Skeletal muscle cell (primary cell): ENCODE results near the gene GRK1.
"Not testable (repeated sequence)": the region's sequence is repeated elsewhere in the genome, so short reads cannot be mapped to it uniquely, and the experiment has no call there.

ENCODE experiments used
- DNase-seq: peaks from one replicate; pipeline ENCODE4 v3.0.0-alpha.2; 2010; ENCODE audit warnings: low read depth
- H3K4me3 ChIP-seq: 2 replicates; pipeline ENCODE4 v1.5.1; 2011; ENCODE audit warnings: low read depth, mild to moderate bottlenecking, control low read depth, low read length, moderate library complexity

Gene GRK1

GRCh38 chr13:113724780-113725315 lies 57.8 kb downstream of the GRK1 start:
- peak overlapping the region; percentile 41 for H3K4me3 ChIP-seq
- DNase-seq: no peak

DNA sequence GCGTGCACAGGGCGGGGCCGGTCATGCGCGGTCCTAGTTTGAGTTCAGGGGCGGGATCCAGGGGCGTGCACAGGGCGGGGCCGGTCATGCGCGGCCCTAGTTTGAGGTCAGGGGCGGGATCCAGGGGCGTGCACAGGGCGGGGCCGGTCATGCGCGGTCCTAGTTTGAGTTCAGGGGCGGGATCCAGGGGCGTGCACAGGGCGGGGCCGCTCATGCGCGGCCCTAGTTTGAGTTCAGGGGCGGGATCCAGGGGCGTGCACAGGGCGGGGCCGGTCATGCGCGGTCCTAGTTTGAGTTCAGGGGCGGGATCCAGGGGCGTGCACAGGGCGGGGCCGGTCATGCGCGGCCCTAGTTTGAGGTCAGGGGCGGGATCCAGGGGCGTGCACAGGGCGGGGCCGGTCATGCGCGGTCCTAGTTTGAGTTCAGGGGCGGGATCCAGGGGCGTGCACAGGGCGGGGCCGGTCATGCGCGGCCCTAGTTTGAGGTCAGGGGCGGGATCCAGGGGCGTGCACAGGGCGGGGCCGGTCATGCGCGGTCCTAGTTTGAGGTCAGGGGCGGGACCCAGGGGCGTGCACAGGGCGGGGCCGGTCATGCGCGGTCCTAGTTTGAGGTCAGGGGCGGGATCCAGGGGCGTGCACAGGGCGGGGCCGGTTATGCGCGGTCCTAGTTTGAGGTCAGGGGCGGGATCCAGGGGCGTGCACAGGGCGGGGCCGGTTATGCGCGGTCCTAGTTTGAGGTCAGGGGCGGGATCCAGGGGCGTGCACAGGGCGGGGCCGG lies 58.5 kb downstream of the GRK1 start:
- not testable (repeated sequence) for H3K4me3 ChIP-seq, DNase-seq

- not testable (repeated sequence) for DNase-seq
- H3K4me3 ChIP-seq: peak overlapping the region; percentile 21
Measured at GRCh38 chr13:113726106-113726821, 59.2 kb downstream of the GRK1 start.

DNA sequence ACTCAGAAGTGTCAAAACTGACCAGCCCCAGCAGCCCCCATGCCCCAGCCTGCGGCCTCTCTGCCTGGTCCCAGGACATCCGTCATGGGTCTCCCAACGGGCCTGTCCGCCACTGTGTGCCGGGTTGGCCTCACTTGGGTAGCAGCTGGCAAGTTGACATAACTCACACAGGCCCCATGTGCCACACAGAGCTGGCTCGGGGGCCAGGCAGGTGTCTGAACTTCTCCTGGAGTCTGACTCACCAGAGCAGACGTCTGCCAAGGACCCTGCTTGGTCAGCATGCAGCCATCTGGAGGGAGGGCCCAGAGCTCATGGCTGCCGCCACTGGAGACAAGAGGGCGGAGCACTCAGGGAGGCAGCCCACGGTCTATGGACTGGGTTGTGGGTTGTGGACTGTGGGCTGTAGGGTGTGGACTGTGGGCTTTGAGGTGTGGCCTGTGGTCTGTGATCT lies 60.0 kb downstream of the GRK1 start:
- H3K4me3 ChIP-seq: no peak overlapping the region
- no peak for DNase-seq

- DNase-seq: no peak
- H3K4me3 ChIP-seq: no peak overlapping the region
Measured at GRCh38 chr13:113728571-113729054, 61.6 kb downstream of the GRK1 start.

DNA sequence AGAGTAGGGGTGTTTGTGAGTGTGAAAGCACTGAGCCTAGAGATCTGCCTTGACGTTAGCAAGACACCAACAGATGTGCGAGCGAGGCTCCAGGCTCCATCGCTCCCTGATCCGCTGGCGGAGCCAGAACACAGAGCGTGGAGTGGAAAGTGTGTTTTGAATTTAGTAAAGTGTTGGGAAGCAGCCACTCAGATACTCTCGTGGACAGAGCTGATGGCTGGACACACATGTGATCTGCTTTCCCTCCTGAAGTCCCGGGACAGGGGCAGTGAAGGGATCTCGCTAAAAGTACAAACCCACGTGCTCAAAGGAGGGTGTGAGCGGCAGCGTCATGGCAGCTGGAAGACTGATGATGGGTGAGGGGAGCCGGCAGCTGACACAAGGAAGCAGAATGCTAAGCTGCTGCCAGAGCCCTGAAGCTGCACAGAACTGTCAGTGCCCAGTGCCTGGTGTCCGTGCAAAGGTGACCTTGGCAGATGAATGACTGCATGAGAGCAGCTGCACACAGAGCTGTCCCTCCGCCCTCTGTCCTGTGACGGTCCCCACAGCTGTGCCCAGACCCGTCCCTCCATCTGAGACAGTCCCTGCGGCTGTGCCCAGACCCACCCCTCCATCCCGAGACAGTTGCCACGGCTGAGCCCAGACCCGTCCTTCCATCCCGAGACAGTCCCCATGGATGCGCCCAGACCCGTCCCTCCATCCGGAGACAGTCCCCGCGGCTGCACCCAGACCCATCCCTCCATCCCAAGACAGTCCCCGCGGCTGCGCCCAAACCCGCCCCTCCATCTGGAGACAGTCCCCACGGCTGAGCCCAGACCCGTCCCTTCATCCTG lies 62.4 kb downstream of the GRK1 start:
- no peak for DNase-seq
- no peak overlapping the region for H3K4me3 ChIP-seq

GRCh38 chr13:113730258-113730691 lies 63.3 kb downstream of the GRK1 start:
- DNase-seq: no peak
- no peak overlapping the region for H3K4me3 ChIP-seq

DNA sequence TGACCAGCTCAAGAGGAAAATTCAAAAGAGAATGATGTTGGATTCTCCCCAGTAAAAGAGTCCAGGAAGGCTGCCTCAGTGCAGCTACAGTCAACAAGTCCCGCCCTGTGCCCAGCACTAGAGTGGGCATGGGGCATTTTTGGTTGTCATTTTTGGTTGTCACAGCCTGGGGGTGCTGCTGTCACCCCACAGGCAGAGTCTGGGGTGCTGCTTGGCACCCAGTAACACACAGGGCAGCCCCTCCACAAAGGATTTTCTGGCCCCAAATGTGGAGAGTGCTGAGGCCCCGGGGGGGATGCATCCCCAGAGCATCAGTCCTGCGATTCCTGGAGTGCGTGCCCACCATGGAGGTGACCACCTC lies 63.8 kb downstream of the GRK1 start:
- DNase-seq: no peak
- no peak overlapping the region for H3K4me3 ChIP-seq

DNA sequence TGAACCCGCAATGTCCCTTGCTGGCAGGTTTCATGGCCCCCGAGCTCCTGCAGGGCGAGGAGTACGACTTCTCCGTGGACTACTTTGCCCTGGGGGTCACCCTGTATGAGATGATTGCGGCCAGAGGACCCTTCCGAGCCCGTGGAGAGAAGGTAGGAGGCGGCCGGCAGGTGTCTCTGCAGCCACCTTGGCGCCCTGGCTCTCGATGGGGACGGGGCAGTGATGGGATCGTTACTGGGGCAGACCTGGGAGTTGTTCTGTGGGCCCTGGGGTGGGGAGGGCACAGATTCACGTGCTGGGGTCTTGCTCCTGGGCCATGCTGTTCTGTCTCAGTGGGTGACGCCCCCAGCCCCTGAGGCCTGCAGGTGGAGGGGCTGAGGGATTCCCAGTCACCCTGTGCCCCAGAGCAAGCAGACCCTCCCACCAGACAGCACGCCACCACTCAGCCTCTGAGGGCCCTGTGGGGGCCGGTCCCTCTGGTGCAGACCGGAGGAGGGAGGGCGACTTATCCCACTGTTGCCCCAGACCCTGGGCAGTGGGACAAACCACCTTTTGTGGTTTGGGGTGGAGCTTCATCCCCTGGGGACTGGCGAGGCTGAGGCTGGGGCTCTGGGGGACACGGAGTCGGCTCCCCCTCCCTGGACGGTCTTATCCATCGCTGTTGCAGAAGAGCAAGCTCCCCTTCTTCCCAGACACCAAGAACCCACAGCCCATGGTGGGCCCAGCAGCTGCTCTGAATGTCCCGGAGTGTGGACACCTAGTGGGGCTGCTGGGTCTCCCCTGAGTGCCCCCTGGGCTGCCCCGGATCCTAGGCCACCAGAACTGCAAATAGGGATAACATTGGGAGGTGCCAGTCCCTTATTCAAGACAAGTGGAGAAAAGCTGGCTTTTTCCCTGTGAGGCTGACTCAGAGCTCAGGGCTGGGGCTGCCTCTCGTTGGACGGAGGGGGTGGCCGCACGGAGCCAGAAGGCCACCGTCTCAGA lies 64.5 kb downstream of the GRK1 start:
- DNase-seq: no peak
- H3K4me3 ChIP-seq: no peak overlapping the region

DNA sequence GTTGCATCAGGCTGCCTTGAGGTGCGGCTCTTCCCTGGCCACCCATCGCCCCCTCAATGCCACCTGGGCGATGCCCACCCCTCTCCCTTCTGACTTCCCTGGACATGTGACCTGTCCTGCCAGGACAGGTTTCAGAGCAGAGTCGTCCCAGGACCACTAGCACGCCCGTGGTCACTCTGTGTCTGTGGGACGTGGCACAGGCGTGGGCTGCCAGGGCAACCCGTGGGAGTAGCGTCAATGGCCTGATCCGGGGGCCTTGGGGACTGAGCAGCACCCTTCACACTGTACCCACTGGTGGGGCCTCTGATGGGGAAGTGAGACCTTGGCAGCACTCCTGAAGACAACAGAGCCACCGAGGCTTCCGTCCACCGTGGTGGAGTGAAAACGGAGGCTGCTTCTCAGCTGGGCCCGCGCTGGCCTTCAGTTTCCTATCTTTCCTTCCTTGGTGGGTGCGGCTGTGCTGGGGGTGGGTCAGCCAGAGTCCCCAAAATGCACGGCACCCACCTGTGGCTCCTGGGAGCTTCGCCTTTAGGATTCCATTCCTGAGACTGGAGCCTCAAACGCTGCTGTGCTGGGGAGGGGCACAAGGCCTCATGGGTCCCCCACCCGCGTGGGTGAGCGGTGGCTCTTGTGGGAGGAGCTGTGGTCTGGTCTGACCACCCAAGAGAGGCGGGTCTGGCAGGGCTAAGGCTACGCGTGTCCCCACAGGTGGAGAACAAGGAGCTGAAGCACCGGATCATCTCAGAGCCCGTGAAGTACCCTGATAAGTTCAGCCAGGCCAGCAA lies 65.3 kb downstream of the GRK1 start:
- H3K4me3 ChIP-seq: no peak overlapping the region
- DNase-seq: no peak

DNA sequence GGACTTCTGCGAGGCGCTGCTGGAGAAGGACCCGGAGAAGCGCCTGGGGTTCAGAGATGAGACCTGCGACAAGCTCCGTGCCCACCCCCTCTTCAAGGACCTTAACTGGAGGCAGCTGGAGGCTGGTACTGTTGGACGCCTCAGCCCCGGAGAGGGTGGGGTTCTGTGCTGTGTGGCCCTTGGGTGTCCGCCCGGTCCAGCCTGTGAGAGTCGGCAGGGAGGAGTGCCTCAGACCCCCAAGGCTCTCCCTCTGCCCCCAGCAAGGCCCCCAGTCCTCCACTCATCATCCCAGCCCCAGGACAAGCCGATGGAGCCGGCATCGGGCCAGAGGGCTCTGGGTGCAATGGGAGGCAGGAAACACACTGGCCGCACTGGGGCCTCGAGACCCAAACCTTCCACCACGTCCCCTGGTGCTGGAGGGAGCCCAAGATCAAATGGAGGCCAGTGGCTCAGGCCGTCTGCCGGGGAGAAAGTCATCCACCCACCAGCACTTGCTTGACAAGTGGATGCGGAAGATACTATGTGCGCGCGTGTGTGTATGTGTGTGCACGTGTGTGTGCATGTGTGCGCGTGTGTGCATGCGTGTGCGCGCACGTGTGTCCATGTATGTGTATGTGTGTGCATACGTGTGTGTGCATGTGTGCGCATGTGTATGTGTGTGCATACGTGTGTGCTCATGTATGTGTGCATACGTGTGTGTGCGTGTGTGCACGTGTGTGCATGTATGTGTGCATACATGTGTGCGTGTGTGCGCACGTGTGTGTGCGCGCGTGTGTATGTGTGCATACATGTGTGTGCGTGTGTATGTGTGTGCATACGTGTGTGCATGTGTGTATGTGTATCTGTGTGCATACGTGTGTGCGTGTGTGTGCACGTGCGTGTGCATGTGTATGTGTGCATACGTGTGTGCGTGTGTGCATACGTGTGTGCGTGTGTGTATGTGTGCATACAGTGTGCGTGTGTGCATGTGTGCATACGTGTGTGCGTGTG lies 66.2 kb downstream of the GRK1 start:
- no peak overlapping the region for H3K4me3 ChIP-seq
- no peak for DNase-seq

DNA sequence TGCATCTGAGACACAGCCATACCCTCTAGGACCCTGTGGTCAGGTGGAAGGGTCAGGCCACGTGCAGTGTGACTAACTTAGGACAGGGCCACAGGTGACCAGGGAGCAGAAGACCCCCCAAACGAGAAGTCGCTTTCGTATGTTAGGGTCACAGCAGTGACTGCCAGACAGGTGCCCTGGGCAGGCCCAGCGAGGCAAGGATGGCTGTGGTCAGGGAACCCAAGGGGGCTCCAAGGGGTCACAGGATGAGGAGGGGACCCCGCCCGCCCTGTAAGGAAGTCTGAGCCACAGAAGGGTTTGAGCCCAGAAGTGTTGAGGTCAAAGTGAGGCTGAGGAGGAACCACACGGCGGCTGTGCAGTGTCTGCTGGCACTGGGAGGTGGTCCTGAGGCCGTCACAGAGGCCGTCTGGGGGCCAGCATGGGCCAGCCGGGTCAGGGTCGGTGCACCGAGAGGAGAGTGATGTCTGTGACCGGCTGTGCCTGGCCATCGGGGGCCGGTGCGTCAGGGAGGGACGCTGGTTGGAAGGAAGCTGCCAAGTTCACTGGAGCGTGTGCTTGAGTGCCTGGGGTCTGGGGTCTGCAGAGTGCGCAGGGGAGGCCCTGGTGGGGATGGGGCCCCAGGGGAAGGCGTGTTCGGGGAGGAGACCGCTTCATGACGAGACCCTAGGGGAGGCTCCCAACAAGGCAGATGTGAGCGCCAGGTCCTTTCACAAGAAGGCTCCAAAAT lies 67.2 kb downstream of the GRK1 start:
- DNase-seq: no peak
- no peak overlapping the region for H3K4me3 ChIP-seq

DNA sequence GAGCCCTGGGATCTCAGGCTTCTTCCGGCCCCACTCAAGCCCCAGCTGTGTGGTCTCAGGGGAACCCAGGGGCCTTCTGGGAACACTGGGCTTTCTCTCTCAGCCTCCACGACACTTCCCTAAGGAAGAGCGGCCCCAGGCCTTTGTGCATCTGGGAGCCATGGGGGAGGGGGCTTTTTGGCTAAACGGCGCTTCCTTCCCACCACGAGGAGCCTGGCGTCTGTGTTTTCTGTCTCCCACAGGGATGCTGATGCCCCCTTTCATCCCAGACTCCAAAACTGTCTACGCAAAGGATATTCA lies 67.8 kb downstream of the GRK1 start:
- H3K4me3 ChIP-seq: no peak overlapping the region

DNA sequence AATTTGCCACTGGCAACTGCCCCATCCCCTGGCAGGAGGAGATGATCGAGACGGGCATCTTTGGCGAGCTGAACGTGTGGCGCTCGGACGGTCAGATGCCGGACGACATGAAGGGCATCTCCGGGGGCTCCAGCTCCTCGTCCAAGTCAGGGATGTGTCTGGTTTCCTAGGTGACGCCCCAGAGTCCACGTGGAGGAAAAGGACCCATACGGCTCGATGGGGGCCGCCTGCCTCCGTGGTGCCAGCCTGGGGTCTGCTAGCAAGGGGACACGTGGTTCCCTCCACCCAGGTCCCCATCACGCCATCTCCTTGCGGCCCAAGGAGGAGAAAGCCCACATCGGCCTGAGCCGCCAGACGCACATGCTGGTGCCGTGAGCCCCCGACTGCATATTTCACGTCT lies 68.2 kb downstream of the GRK1 start:
- no peak for DNase-seq
- H3K4me3 ChIP-seq: no peak overlapping the region

More for the DNA sequence above, 67.8 kb downstream of the GRK1 start:
- no peak for DNase-seq

DNA sequence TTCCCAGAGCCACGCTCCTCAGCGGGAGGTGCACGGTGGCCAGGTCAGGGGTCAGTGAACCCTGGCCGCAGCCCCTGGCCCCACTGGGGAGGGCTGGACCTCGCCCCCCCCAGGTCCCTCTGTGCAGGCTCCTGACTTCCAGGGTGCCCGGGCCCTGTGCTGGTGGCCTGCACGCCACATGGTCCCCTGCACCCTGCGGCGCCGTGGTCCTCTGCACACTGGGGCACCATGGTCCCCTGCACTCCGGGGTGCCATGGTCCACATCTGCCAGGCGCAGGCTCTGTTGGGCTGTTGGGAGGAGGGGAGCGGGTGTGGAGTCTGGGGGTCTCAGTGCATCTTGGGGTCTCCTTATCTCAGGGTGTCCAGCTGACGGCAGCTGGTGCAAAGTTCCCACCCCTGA lies 68.7 kb downstream of the GRK1 start:
- no peak overlapping the region for H3K4me3 ChIP-seq
- DNase-seq: no peak

- no peak for DNase-seq
- no peak overlapping the region for H3K4me3 ChIP-seq
Measured at GRCh38 chr13:113736258-113736731, 69.3 kb downstream of the GRK1 start.
